HG03095 (cell line): ENCODE data around the gene BTBD3.

Experiments
- ATAC-seq: cut with Tn5 transposase; IDR thresholded peaks from one replicate; pipeline ENCODE4 v1.9.1; 2021; ENCODE audit warnings: moderate library complexity; ENCODE audit not compliant: unreplicated experiment

Gene BTBD3

DNA sequence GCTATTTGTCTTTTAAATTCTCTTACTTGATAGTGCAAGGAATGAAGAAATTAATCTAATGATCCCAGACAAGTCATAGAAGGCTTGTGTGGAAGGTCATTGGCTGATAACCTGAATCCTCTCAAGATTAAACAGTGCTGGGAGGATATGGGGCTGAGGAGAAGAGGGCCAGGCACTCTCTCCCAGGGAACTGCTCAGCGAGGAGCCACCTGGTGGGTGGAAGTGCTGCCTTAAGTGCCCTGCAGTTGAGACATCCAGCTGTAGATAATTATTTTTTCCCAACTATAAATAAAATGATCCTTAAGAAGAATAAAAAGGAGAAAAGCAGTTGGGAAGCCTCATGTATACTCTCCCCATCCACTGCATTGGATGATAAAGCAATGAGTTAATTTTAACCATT, 47.9 kb downstream of the BTBD3 start:
- no peak for ATAC-seq

DNA sequence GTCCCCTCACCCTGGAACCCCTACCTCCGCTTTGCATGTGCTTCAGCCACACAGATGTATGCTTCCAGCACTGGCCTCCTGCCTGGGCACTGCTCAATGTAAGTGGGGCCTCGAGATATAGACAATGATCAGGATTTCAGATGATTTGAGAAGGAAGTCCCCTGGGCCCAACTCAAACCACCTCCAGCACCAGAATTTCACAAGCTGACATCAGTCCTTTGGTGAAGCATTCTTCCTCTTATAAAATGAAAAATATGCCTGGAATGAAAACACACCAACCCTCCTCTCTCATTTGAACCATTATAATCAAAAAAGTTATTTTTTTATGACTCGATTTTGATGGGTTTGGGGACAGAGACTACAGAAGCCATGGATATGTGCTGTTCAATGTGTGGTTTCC, 48.5 kb downstream of the BTBD3 start:
- no peak for ATAC-seq

DNA sequence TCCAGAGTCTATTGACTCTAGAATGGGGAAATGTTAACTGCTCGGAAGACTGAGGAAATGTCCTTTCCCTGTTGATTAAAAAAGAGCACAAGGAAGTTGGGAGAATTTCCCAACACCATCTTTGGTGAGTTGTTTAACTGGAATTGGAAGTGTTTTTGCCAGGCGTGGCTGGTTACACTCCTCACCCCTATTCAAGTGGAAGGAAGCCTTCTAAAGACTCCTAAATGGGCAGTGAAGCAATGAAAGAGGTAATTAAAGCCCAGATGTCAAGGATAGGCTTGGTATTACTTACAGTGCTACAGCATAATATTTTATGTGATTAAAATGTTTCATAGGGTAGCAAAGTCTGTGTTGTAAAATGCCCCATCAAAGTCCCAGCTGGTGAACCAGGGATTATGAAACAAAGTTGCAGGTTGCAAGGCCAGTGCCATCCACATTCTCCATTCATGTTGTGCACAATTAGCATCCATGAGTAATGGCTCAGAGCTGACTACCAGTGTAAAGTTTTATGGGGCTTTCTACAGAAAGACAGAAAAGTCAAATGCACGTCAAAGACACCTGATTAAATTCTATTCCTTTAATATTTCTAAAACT, 52.6 kb downstream of the BTBD3 start:
- no peak for ATAC-seq

- ATAC-seq = no peak
These were observed 54.8 kb downstream of the BTBD3 start for GRCh38 chr20:11972478-11972877.
